Measurements from ENCODE around the gene CACNA1C.

Gene CACNA1C

GRCh38 chr12:2443776-2444175, 391.0 kb downstream of the CACNA1C start:
- DNase-seq, result no peak

DNA sequence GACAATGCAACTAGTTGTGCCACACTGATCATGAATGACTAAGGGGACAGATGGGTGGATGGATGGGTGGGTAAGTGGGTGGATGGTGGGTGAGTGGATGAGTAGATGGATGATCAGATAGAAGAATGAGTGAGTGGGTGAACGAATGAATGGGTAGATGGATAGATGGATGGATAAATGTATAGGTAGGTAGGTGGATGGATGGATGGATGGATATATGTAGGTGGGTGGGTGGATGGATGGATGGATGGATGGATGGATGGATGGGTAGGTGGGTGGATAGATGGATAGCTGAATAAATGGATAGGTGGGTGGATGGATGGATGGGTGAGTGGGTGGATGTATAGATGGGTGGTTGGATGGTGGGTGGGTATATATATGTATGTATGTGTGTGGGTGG, 393.2 kb downstream of the CACNA1C start:
- DNase-seq, result no peak

DNA sequence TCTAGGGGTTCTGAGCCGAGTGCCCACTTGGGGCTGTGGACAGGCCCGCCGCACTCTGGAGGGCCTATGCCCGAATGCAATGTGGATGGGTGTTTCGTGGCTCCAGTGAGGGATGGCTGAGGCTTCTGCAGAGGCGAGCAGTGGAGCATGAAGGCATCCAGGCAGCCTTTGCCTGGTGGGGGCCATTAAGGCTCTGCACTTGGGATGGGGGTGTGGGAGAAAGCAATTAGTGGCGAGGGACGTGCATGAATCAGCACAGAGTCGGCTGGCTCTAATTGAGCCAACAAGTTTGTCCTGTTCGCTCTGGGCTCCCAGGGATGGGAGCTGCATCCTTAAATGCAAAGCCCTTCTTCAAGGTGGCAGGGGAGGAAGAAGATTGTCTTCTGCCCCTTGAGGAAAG, 395.1 kb downstream of the CACNA1C start:
- DNase-seq, result no peak

- DNase-seq, result no peak
These were observed 396.8 kb downstream of the CACNA1C start for GRCh38 chr12:2449586-2449985.

- no peak for DNase-seq
These were observed 397.8 kb downstream of the CACNA1C start for GRCh38 chr12:2450553-2450952.

DNA sequence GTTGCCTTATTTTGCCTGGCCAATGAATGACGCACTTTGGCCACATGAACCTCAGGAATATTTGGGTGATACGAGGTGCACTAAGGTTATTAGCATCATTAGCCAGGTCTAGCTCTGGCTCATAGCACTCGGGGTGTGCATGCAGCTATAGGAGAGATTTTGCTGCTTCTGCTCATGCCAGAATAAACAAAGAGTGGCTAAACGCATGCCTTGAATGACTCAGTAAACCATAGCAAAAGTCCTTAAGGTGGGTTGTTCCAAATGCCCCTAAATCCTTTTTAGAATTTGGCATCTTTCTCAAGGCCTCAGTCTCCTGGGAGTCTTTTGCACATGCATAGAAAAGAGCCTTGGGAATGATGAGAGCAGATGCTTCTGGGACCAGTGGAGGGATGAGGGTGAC, 398.2 kb downstream of the CACNA1C start:
- DNase-seq, result no peak

GRCh38 chr12:2451497-2451896, 398.7 kb downstream of the CACNA1C start:
- DNase-seq, result no peak

DNA sequence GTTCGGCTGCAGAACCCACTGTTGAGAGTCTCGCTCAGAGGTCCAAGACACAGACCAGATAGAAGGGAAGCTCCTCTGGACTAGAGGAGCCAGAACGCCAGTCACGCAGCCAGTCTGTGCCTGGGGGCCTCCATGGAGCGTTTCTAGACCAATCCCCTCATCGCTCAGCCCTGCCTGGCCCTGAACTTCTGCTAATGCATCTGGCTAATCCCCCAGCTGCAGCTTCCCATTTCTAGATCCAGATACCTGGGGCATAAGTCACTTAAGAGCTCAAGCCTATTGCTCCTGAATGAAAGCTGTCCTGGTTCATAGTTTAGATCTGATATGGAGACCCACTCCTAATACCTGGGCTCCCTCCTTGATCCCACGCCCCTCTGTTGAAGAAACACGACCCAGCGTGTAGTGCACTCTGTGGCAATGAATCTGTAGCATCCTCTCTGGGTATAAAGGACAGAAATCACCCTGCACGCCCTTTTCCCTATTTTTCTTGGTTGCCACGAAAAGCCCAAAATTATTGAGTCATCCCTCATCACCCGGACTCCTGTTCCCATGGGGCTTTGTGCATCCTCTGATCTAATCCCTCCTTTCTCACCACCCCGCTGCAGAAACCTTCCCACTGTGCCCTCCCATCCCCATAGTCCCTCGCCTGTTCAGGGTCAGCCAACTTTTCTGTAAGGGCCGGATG, 400.4 kb downstream of the CACNA1C start:
- no peak for DNase-seq

DNA sequence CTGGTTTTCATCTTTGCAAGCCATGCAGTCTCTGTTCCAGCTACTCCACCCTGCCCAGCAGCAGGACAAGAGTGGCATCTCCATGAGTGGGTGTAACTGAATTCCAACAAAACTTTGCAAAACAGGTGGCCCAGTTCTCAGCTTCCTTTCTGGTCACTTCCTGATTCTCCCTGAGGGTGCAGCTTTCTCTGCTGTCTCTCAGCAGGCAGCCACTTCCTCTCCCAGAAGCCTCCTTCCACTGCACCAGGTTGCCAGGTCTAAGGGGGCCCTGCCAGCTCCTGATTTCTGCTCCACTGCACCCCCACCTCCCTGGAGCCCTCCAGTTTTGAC, 400.9 kb downstream of the CACNA1C start:
- DNase-seq, result peak; percentile 12 to 16

DNA sequence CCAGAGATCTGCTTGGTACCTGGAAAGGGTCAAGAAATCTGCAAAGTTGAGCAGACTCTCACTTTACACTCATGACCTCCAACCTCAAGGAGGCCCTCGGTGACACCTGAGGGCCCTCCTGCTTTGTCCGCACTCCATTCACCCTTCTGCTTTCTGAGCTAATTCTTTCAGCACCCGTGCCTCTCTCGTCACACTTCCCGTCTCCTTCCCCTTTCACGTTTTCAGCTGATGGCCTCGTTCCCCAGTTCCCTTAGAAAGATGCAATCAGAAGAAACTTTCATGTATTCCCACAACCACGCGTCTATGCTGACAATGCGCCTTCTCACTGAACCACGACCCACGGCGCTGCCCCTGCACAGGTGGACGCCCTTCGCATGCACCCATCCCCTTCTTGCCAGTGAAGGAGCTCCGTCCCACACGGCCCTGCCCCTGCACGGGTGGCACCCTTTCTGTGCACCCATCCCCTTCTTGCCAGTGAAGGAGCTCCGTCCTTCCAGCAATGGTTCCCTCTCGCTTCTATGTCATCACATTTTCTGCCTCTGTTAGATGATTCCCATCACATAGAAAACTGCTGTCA, 401.9 kb downstream of the CACNA1C start:
- DNase-seq, result peak; percentile 7 to 19

GRCh38 chr12:2455410-2455809, 402.6 kb downstream of the CACNA1C start:
- no peak for DNase-seq

DNA sequence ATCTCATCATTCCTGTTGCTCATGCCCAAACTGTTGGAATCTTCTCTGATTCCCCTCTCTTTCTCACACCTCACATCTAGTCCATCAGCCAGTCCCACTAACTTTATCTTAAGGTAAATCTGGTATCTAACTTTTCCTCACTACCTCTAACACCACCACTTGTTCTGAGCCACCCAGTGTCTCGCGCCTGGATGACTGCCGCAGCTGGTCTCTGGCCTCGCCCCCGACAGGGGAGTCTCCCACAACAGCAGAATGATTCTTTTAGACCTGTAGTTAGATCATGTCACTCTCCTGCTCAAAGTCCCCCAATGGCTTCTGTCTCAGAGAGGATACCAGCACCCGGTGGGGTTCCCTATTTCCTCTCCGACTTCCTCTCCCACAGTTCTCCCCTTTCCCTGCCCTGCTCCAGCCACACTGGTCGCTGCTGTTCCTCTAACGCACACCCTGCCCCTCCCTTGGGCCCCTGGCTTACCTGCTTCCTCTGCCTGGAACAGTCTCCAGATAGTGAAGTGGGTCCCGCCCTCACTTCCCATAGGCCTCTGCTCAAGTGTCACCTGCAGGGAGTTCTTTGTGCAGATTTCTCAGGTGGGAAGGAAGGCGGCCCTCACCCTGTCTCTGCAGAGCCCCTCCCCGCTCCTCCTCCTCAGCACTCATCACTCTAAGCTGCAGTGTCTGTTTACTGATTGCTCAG, 403.5 kb downstream of the CACNA1C start:
- DNase-seq, result no peak

GRCh38 chr12:2456813-2457186, 404.0 kb downstream of the CACNA1C start:
- no peak for DNase-seq

DNA sequence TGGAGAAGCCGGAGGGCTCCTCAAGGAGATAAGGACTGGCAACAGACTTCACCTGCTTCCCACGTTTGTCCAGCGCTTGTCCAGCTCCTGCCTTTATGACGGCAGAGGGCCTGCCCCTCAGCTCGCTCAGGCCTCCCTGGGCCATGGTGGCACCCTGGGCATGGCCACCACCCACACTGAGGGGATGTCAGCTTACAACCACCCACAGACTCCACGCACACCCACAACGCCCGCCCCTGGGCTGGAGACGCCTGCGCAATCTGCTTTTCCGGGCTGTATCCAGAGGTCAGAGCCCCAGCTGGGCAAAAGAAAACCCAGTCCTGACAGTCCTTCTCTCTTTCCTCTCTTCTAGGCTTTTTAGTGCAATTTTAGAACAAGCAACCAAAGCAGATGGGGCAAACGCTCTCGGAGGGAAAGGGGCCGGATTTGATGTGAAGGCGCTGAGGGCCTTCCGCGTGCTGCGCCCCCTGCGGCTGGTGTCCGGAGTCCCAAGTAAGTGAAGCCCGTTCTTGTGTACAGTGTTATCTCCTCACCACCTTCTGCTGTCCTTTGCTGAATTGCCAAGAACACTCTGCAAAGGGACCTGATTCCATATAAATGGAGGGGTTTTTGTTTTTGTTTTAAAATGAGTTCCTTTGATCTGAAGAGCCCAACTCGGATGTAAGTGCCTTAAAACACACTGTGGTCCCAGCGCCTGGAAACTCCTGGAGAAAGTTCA, 404.6 kb downstream of the CACNA1C start:
- no peak for DNase-seq

- no peak for DNase-seq
These were observed 405.2 kb downstream of the CACNA1C start for GRCh38 chr12:2457933-2458414.

- no peak for DNase-seq
These were observed 407.4 kb downstream of the CACNA1C start for GRCh38 chr12:2460051-2460670.

DNA sequence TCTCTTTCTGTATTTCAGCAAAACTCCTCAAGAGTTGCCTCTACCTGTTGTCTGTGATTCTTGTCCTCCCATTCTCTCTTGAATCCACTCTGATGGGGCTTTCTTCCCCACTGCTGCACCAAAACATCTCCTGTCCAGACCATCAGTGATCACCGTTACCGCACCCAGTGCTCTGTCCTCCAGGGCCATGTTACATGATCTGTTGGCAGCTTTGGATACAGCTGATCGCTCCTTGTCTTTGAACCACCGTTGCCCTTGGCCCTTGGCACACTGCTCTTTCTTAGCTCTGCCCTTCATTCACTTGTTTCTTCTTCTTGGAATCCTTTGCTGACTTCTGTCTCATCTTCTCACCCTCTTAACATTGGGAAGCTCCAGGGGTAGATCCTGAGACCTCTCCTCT, 408.3 kb downstream of the CACNA1C start:
- DNase-seq, result no peak

DNA sequence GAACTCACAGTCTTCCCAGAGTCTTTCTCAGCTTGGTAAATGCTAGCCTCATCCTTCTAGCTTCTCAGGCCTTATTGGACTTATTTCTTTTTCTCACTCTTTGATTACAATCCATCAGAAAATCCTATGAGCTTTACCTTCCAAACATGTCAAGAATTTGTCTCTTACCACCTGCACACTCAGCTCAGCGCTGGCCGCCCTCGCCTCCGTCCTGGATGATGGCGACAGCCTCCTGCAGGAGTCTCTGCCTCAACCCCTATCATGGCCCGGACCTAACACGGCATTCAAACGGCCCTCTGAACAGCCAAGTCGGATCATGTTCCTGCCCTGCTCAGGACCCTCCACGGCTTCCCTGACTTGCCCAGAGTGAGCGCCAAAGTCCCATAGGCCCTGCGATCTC, 408.9 kb downstream of the CACNA1C start:
- DNase-seq, result no peak

DNA sequence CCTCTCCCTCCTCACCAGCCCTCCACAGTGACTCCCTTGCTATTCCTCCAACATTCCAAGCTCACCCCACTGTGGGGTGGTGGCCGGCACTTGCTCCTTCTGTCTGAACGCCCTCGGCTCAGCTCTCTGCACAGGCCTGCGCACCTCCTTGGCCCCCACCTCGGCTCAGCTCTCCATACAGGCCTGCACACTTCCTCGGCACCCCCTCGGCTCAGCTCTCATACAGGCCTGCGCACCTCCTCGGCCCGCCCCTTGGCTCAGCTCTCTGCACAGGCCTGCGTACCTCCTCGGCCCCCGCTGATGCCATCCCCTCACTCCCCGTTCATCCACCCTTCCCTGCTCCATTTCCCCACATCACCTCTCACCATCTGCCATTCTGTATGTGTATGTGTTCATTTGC, 409.3 kb downstream of the CACNA1C start:
- DNase-seq, result no peak

- DNase-seq, result no peak
These were observed 410.9 kb downstream of the CACNA1C start for GRCh38 chr12:2463719-2464118.

DNA sequence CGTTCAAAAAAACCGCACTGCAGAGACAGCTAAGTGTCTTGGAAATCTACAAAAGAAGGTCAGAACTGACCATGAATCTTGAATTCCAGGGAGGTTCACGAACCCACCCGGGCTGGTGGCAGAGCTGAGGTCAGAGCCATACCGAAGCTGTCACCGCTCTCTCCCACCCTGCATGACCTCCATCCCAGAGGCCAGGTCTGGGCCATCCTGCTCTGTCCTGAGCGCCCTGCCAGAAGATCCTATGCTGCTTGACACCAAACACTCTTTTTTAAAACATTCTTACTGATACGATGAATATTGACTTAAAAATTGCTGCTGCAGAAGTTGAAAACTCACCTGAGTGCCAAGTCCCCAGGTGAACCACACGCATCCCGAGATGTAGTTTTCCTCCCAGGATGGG, 412.9 kb downstream of the CACNA1C start:
- no peak for DNase-seq

DNA sequence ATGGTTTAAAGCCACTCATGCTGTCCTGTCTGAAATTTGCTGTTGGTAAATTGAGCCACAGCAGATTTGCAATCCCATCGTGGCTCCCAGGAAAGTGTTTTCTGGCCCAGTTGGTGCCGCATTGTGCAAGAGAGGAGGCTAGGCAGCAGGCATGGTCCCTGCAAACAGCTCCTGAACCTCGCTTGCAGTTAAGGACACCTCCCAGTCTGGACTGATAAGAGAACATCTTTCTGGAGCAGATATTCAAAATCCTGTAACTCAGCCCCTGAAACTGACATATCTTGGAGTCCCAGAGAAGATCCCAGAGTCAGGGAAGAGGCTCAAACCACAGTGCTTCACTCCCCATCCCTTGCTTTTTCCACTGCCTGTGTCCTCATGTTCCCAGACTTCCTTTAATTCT, 413.4 kb downstream of the CACNA1C start:
- DNase-seq, result no peak

DNA sequence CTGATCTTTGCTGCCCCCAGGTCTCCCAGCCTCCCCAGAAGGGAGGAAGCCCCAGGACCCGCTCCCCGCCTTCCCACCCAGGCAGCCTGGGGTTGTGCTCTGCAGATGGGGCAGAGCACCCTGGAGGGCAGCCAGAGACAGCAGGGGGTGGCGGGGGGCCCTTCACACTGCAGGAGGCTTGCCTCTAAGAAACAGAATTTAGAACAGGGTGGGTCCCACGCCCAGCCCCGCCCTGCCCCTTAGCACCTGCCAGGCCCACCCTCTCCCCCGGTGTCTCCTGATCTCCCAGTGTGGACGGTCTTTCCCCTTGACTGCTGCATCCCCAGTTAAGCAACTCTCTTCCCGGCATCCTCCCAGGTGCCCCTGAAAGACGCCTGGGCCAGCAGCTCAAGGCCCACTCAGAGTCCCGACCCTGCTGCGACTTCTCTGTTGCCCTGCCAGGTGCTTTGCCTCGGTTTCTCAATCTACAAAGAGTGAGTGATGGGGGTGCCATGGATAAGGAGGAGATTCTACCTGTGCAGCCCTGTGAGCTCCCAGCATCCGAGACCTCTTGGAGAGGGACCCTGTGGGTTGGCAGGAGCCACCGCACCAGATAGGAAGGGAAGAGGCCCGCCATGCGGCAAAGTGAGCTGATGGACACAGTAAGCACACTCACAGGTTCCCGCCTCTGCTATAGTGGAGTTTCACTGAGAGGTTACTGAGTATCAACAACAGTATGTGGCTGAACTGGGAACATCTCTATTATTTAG, 414.8 kb downstream of the CACNA1C start:
- DNase-seq, result no peak

All from inflammatory macrophage treated with lipopolysaccharide for 1 hour (primary cell).